GM19455 (cell line): ENCODE results near the gene UBE2J1.
"Not testable (repeated sequence)": the region's sequence is repeated elsewhere in the genome, so short reads cannot be mapped to it uniquely, and the experiment has no call there.

Experiments
- ATAC-seq: cut with Tn5 transposase; IDR thresholded peaks from one replicate; pipeline ENCODE4 v1.9.1; 2021; ENCODE audit not compliant: unreplicated experiment

The UBE2J1 gene

GRCh38 chr6:89321131-89321970, 31.2 kb downstream of the UBE2J1 start:
- no peak for ATAC-seq

DNA sequence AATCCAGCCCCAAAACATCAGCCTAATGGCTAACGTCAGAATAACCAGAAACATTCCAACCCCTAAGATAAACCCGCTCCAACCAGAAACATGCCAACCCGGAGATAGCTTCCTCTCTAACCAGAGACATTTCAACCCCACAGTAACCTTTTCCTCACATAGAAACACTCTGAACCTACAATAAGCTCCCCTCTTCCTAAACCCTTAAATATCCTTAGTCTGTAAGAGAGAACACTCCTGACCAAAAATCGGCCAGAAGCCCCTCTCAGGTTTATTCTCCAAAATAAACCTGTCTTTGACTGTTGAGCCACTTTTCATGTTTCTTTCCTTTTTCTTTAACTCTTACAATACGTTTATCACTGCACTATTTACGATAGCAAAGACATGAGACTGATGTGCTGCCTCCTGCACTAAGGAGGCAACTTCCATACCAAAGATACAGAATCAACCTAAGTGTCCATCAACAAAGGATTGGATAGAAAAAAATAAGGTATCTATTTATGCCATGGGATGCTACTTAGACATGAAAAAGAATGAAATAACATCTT, 32.4 kb downstream of the UBE2J1 start:
- no peak for ATAC-seq

DNA sequence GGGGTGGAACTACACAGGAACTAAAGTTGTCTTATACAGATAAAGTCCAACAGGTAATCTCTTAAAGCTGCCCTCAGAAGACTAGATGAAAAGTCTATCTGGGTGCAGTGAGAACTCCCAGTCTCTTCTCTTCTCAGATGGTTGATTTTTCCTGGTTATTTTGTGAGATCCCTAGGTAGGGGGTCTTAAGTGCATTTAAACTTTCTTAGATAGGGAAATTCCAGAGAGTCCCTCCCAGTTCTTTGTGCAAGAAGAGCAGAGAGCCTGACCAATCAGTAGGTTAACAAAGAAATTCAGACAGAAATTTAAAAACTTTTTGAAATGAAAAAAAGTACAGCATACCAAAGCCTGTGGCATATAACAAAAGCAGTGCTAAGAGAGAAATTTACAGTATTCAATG, 35.5 kb downstream of the UBE2J1 start:
- no peak for ATAC-seq

GRCh38 chr6:89315249-89315885, 37.2 kb downstream of the UBE2J1 start, which contains the start of gene GABRR2:
GABRR2 (minus strand) TSS chr6:89315299; CDS start chr6:89315165, 134 bp downstream.
- no peak for ATAC-seq

DNA sequence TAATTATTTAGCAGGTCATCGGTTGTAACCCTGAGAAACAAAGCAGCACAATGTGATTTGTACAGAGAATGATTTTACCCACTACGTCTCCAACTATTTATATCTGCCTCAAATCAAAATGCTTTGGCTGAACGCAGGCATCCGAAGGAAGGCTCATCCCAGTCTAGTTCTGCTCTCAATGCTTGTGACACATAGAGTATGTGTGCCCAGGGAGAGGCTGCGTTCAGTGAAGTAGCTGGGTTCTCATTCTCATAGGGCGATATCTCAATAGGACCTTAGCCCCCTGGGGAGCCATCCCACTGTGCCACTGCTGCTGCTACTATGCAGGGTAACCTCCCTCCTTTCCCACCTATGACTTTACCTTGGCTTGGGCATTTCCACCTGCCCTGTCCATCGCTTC, 37.8 kb downstream of the UBE2J1 start:
- no peak for ATAC-seq

DNA sequence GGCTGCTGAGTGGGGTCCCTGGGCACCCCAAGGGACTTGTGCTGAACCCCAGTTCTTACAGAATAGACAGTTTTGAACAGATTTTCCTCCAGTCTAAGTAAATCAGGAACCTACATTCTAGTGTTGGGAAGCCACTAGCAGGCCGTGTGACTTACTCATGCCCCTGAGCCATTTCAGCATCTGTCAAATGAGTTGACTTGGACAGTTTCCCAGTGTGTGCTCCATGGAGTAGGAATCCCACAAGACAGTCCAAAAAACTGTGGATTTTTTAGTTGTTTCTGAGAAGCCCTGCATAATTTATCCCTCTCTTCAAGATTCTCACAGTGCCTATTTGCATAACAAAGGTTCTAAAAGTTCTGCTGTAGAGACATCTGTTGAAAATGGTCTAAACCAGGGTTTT, 39.5 kb downstream of the UBE2J1 start:
- ATAC-seq = no peak

DNA sequence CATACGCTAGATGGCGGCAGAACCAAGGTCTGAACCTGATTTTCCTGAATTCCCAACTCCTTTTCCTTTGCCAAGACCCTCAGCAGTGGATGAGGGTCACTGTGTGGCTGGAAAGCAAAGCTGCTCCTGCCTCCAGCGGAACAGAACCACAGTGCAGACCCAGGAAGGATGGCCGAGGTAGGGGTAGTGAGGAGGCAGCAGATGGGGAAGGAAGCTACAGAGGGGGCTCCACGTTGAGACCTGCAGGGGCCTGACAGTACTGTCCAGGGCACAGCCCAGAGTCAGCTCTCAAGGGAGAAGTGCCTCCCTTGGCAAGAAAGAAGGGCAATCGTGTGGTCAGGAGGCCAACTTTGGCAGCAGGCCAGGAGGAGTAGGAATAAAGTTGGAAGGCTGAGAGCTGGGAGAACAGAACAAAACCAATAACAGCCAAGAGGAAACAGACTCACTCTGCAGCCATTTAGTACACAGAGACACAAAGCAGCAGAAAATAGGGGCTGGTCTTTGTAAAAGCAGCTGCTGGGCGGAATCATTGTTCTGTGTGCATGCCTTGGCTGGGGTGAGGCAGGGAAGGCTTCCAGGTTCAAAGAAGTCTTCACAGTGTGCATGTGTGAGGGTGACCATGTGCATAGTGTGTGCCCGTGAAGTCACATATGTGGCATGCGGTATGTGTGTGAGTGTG, 40.5 kb downstream of the UBE2J1 start:
- ATAC-seq = no peak

DNA sequence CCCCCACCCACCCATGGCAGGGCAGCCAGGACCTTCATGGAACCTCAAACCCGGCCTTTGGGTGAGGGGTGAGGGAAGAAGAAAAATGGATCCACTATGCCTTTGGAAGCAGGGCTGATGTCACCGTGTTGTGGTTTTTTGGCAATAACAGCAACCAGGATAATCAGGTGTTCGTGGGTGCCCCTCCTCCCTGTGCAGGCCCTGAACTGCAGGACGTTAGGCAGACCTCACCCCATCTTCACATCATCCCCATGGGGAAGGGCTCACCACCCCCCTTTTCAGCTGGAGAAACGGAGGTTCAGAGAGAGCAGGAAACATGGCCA, 41.0 kb downstream of the UBE2J1 start:
- no peak for ATAC-seq

- no peak for ATAC-seq
Measured at GRCh38 chr6:89310929-89311328, 41.6 kb downstream of the UBE2J1 start.

DNA sequence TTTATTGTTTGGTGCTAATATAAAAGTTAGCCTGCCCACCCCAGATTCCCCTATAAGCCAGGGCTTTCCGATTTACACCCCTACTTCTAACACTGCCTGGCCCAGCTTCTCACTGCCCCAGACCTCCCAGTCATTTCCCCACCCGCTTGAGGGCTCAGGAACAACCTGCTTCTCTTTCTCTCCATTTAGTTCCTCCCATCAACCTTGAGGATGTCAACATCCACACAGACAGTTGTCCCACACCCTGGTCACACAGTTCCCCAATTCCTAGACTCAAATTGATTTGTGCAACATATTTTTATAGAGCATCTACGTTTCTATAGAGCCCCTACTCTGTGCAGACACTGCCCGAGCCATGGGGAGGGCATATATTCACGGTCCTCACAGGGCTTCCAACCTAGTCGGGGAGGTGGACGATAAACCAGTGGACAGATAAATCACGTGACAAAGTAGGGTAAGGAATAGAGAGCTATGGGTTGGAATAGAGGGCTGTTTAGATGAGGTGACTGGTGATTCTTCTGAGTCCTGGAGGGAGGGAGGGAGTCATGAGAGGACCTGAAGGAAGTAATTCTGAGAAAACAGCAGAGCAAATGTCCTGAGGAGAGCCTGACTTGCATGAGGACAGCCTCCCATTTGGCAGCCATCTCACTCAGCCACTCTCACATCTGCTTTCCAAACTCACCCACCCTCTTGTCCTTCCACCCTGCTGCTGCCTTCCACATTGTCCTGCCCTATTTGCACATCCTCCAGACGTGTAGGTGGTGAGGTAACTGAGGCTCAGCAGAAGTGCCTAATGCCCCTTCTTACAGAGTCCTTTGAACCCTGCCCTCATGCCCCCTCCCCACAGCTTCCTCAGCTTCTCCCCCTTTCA, 43.8 kb downstream of the UBE2J1 start:
- no peak for ATAC-seq

DNA sequence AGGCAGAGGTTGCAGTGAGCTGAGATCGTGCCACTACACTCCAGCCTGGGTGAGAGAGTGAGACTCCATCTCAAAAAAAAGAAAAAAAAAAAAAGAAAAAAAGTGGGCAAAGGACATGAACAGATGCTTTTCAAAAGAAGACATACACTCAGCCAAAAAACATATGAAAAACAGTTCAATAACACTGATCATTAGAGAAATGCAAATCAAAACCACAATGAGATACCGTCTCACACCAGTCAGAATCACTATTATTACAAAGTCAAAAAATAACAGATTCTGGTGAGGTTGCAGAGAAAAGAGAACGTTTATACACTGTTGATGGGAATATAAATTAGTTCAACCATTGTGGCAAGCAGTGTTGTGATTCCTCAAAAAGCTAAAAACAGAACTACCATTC, 48.0 kb downstream of the UBE2J1 start:
- not testable (repeated sequence) for ATAC-seq

DNA sequence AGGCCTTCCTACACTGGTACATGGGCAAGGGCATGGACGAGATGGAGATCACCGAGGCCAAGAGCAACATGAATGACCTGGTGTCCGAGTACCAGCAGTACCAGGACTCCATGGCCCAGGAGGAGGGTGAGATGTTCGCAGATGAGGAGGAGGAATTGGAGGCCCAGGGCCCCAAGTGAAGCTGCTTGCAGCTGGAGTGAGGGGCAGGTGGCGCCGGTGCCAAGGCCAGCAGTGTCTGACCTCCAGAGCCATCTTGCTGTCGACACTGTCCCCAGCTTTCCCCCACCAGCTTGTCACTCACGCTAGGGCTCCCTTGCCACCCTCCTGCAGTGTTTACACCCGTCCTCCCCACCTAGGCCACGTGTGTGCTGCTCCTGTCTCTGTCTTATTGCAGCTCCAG, 49.6 kb downstream of the UBE2J1 start:
- no peak for ATAC-seq

DNA sequence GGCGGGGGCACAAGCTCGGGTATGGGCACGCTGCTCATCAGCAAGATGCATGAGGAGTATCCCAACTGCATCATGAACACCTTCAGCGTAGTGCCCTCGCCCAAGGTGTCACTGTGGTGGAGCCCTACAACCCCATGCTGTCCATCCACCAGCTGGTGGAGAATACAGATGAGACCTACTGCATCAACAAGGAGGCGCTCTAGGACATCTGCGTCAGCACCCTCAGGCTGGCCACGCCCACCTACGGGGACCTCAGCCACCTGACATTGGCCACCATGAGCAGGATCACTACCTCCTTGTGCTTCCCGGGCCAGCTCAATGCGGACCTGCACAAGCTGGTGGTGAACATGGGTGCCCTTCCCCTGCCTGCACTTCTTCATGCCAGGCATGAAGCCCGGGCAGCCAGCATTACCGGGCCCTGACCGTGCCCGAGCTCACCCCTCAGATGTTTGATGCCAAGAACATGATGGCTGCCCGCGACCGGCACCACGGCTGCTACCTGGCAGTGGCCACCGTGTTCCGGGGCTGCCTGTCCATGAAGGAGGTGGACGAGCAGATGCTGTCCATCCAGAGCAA, 50.2 kb downstream of the UBE2J1 start:
- no peak for ATAC-seq

DNA sequence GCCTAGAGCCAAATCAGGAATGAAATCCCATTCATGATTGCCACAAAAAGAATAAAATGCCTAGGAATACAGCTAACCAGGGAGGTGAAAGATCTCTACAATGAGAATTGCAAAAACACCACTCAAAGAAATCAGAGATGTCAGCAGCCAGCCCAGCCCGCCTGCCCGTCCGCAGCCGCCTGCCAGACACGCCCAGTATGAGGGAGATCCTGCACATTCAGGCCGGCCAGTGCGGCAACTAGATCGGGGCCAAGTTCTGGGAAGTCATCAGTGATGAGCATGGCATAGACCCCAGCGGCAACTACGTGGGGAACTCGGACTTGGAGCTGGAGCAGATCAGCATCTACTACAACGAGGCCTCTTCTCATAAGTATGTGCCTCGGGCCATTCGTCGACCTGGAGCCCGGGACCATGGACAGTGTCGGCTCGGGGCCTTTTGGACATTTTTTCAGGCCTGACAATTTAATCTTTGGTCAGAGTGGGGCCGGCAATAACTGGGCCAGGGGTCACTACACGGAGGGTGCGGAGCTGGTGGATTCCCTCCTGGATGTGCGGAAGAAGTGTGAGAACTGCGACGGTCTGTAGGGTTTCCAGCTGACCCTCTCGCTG, 50.8 kb downstream of the UBE2J1 start:
- ATAC-seq = no peak

- no peak for ATAC-seq
Measured at GRCh38 chr6:89299466-89299850, 53.1 kb downstream of the UBE2J1 start.

DNA sequence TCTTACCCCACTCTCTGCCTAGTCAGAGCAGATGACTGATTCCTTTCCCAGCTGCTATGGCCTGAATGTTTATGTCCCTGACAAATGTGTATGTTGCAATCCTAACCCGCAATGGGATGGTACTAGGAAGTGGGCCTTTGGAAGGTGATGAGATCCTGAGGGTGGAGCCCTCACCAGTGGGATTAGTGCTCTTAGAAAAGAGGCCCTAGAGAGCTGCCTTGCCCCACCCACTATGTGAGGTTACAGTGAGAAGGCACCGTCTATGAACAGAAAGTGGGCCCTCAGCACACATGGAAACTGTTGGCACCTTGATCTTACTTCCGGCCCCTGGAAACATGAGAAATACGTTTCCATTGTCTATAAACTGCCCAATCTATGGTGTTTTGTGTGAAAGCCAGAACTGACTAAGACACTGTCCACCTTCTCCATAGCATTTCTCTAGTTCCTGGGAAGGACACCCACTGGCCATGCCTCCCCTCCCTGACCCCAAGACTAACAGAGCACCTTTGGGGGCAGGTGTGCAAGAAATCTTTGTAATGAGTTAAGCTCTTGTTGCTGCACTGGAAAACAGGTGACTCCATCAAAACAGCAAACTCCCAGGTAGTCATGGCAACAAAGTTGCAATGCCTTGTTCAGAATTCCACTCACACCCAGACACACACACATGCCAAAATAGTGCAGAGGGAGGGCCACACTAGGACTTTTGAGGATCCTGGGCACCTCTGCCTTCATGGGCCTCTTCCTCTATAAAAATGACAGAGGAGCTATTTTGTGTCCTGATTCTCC, 53.6 kb downstream of the UBE2J1 start:
- ATAC-seq = no peak

- peak; percentile 95 for ATAC-seq
Measured at GRCh38 chr6:89297695-89298351, 54.7 kb downstream of the UBE2J1 start.

GRCh38 chr6:89295981-89296380, 56.5 kb downstream of the UBE2J1 start:
- ATAC-seq = no peak

- not testable (repeated sequence) for ATAC-seq
Measured at GRCh38 chr6:89295116-89295515, 57.4 kb downstream of the UBE2J1 start.
